ENCODE measurements around the gene DNAJC4. TPM values are rescaled to one million over a fixed set of nuclear protein-coding genes. Genes with fewer than 3 reads are reported as not detected.
"Not testable (repeated sequence)": the region's sequence is repeated elsewhere in the genome, so short reads cannot be mapped to it uniquely, and the experiment has no call there.

DNAJC4 gene
- polyA plus RNA-seq, 1 donor from 2014 or later, result 20.3 TPM

DNA sequence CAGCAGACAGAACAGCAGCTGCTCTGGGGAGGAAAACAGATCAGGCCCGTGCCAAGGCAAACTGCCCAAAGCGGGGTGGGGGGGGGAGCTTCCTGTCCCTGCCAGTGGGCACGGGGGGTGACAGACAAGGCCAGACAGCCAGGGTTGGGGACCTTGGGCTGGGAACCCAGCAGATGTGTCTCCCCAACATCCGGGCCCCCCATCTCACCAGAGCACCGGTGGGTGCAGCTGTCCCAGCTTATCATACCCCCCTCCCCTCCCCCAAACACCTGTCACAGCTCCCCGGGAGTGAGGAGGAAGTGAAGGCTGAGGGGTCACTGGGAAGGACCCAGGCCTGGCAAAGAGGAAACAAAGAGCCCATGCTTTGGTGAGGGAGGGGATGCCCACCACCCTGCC is 15.1 kb downstream of the DNAJC4 start:
- H3K9me3 ChIP-seq (ENCODE audit: low read length), result no peaks in the 10 kb centered on the region
- no peaks in the 10 kb centered on the region for H3K27me3 ChIP-seq (ENCODE audit: insufficient read depth, low read depth, low read length)
- no peak for TF ChIP-seq TAF1 (IDR thresholded peaks at IDR 0.05; ENCODE audit: low read depth)
- TF ChIP-seq RAD21 (conservative IDR thresholded peaks at IDR 0.05), result no peak
- no peak for TF ChIP-seq POLR2AphosphoS5 (IDR thresholded peaks at IDR 0.05)
- TF ChIP-seq EP300 (conservative IDR thresholded peaks at IDR 0.05; ENCODE audit: poor library complexity, severe bottlenecking), result no peak
- TF ChIP-seq, protein P1, sequence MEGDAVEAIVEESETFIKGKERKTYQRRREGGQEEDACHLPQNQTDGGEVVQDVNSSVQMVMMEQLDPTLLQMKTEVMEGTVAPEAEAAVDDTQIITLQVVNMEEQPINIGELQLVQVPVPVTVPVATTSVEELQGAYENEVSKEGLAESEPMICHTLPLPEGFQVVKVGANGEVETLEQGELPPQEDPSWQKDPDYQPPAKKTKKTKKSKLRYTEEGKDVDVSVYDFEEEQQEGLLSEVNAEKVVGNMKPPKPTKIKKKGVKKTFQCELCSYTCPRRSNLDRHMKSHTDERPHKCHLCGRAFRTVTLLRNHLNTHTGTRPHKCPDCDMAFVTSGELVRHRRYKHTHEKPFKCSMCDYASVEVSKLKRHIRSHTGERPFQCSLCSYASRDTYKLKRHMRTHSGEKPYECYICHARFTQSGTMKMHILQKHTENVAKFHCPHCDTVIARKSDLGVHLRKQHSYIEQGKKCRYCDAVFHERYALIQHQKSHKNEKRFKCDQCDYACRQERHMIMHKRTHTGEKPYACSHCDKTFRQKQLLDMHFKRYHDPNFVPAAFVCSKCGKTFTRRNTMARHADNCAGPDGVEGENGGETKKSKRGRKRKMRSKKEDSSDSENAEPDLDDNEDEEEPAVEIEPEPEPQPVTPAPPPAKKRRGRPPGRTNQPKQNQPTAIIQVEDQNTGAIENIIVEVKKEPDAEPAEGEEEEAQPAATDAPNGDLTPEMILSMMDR (IDR thresholded peaks at IDR 0.05; ENCODE audit: poor library complexity, severe bottlenecking), result no peak
- no peaks in the 10 kb centered on the region for H3F3A ChIP-seq (ENCODE audit: insufficient read depth, low read length, poor library complexity, severe bottlenecking)
- H3K27ac ChIP-seq (ENCODE audit: low read length), result peak overlapping the region; percentile 57
- H2AFZ ChIP-seq (ENCODE audit: low read depth, low read length), result no peak overlapping the region
- peak overlapping the region; percentile 99 for H3K4me3 ChIP-seq (ENCODE audit: low read length)
- H4K20me1 ChIP-seq (ENCODE audit: insufficient read depth), result no peaks in the 10 kb centered on the region
- peak overlapping the region; percentile 89 for H3K4me2 ChIP-seq (ENCODE audit: low read length)
- peak overlapping the region; percentile 85 for H3K9ac ChIP-seq (ENCODE audit: low read length)
- H3K9me2 ChIP-seq (ENCODE audit: insufficient read depth, low read length), result no peaks in the 10 kb centered on the region
- H3K79me2 ChIP-seq (replicated peaks; ENCODE audit: insufficient read depth, low read length), result peaks cover 13% of the 10 kb centered on the region
- no peaks in the 10 kb centered on the region for H3K36me3 ChIP-seq (ENCODE audit: insufficient read depth, low read length)

DNA sequence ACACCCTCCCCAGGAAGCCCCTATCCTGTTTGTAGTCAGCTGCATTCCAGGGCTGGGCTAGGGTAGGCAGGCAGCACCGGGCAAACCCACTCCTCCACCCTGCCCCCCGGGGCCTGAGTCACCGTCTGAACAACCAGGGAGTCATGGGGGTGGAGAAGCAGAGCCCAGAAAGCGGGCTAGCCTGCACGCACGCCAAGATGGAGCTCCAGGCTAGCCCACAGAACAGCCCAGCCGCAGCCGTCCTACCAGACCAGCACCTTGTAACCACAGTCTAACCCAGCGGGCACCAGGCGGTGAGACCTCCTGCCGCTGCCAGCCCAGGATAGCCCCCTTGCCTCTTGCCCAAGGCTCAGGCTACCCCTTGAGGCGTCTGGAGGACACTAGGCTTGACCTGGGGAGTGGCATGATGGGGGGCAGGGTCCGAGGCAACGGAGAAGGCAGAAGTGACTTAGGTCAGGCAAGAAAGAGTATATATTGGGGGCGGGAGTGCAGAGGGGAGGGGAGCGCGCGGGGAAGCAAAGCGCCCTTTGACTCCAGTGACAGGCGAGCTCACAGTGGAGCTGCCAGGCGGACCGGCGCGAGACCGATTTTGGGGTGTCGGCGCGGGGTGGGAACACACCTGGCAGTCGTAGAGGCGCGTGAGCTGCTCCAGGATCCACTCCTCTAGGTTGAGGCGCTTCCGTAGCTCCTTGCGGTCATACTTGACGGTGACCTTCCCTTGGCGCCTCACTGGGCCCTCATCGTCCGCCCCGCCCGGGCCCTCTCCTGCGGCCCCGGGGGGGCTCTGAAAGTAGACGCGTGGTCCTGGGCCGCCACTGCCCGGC is 15.7 kb downstream of the DNAJC4 start:
- Histone ChIP-seq H3K4me3 (ENCODE audit: low read length) (peak overlapping the region; percentile 99), H3K36me3 (ENCODE audit: insufficient read depth, low read length) (no peaks in the 10 kb centered on the region), H3K9me3 (ENCODE audit: low read length) (no peaks in the 10 kb centered on the region), H2AFZ (ENCODE audit: low read depth, low read length) (no peak overlapping the region), H3F3A (ENCODE audit: insufficient read depth, low read length, poor library complexity, severe bottlenecking) (no peaks in the 10 kb centered on the region), H3K79me2 (replicated peaks; ENCODE audit: insufficient read depth, low read length) (peaks cover 13% of the 10 kb centered on the region), H3K4me2 (ENCODE audit: low read length) (peak overlapping the region; percentile 89), H3K9ac (ENCODE audit: low read length) (peak overlapping the region; percentile 85), H3K27ac (ENCODE audit: low read length) (peak overlapping the region; percentile 57), H4K20me1 (ENCODE audit: insufficient read depth) (no peaks in the 10 kb centered on the region), H3K9me2 (ENCODE audit: insufficient read depth, low read length) (no peaks in the 10 kb centered on the region), H3K27me3 (ENCODE audit: insufficient read depth, low read depth, low read length) (peaks cover under 1% of the 10 kb centered on the region)
- TF ChIP-seq RAD21 (conservative IDR thresholded peaks at IDR 0.05) (no peak), SMC3 (conservative IDR thresholded peaks at IDR 0.05; ENCODE audit: poor library complexity) (no peak), TAF1 (IDR thresholded peaks at IDR 0.05; ENCODE audit: low read depth) (no peak), EP300 (conservative IDR thresholded peaks at IDR 0.05; ENCODE audit: poor library complexity, severe bottlenecking) (no peak), MXI1 (conservative IDR thresholded peaks at IDR 0.05; ENCODE audit: poor library complexity, severe bottlenecking) (no peak), POLR2AphosphoS5 (IDR thresholded peaks at IDR 0.05) (no peak), EZH2 (IDR thresholded peaks at IDR 0.05; ENCODE audit: borderline replicate concordance, insufficient read depth, low read length, poor library complexity, severe bottlenecking) (no peak)
- TF ChIP-seq, protein P1 (IDR thresholded peaks at IDR 0.05; ENCODE audit: poor library complexity, severe bottlenecking), result no peak
- TF ChIP-seq, protein P2, sequence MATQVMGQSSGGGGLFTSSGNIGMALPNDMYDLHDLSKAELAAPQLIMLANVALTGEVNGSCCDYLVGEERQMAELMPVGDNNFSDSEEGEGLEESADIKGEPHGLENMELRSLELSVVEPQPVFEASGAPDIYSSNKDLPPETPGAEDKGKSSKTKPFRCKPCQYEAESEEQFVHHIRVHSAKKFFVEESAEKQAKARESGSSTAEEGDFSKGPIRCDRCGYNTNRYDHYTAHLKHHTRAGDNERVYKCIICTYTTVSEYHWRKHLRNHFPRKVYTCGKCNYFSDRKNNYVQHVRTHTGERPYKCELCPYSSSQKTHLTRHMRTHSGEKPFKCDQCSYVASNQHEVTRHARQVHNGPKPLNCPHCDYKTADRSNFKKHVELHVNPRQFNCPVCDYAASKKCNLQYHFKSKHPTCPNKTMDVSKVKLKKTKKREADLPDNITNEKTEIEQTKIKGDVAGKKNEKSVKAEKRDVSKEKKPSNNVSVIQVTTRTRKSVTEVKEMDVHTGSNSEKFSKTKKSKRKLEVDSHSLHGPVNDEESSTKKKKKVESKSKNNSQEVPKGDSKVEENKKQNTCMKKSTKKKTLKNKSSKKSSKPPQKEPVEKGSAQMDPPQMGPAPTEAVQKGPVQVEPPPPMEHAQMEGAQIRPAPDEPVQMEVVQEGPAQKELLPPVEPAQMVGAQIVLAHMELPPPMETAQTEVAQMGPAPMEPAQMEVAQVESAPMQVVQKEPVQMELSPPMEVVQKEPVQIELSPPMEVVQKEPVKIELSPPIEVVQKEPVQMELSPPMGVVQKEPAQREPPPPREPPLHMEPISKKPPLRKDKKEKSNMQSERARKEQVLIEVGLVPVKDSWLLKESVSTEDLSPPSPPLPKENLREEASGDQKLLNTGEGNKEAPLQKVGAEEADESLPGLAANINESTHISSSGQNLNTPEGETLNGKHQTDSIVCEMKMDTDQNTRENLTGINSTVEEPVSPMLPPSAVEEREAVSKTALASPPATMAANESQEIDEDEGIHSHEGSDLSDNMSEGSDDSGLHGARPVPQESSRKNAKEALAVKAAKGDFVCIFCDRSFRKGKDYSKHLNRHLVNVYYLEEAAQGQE (IDR thresholded peaks at IDR 0.05; ENCODE audit: borderline replicate concordance), result no peak

DNA sequence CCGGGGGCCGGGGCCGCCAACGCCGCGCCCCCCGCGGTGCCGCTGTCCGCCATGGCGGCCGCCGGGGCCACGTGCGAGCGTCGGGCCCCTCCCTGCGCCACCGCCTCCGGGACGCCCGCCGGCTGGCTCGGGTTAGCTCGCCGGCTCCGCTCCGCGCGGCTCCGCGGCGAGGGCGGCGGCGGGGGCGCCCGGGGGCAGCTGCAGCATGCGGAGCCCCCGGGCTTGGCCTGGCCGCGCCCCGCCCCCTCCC is 16.2 kb downstream of the DNAJC4 start:
- not testable (repeated sequence) for H3K4me2 ChIP-seq (ENCODE audit: low read length); H3K36me3 ChIP-seq (ENCODE audit: insufficient read depth, low read length); H3K27ac ChIP-seq (ENCODE audit: low read length); H3K9me2 ChIP-seq (ENCODE audit: insufficient read depth, low read length); H3F3A ChIP-seq (ENCODE audit: insufficient read depth, low read length, poor library complexity, severe bottlenecking); H4K20me1 ChIP-seq (ENCODE audit: insufficient read depth); H3K27me3 ChIP-seq (ENCODE audit: insufficient read depth, low read depth, low read length); H2AFZ ChIP-seq (ENCODE audit: low read depth, low read length); H3K9me3 ChIP-seq (ENCODE audit: low read length)
- H3K4me3 ChIP-seq (ENCODE audit: low read length), result peak overlapping the region; percentile 99
- peak overlapping the region; percentile 85 for H3K9ac ChIP-seq (ENCODE audit: low read length)
- H3K79me2 ChIP-seq (replicated peaks; ENCODE audit: insufficient read depth, low read length), result peaks cover 13% of the 10 kb centered on the region

Measured in neural cell (in vitro differentiated cells).